CD4-positive, alpha-beta T cell treated with Interleukin-4 for 4 hours (primary cell): Measurements from ENCODE around the gene PLA2G2C.

ENCODE experiments used
- DNase-seq: peaks from one replicate; pipeline ENCODE4 v3.0.0-alpha.2; 2020

PLA2G2C gene

GRCh38 chr1:20126806-20127440 is 59.4 kb downstream of the PLA2G2C start:
- DNase-seq: no peak

DNA sequence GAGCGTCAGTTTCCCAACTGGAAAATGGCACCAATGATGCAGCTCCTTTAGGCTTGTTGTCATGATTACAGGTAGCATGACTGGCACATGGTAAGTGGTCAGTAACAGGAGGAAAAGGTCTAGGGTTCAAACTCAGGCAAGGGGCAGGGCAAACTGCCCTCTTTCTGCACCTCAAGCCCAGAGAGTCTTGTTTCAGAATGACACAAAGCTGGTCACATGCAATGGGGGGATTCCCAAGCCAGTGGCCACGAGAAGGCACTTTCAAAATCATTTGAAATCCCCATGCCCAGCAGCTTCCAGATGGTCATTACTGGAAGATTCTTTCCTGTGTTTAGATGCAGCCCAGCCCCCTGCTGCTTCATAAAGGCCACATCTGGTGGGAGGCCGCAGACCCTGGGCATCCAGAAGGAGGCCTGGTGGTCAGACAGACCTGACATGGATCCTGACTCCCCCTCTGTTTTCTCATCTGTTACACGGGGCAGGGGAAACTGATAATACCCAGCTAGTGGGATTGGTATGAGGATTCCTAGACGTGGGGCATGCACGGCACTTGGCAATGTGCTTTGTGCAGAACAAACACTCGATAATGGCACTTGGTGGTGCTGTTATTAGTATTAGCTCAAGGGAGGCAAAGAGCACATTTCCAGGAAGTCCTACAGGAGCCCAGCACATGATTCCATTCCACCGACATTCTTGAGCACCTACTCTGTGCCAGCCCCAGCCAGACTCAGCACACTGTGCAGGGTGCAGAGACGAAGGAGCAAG is 60.1 kb downstream of the PLA2G2C start:
- no peak for DNase-seq

- DNase-seq: no peak
Measured at GRCh38 chr1:20125100-20125499, 61.2 kb downstream of the PLA2G2C start.

DNA sequence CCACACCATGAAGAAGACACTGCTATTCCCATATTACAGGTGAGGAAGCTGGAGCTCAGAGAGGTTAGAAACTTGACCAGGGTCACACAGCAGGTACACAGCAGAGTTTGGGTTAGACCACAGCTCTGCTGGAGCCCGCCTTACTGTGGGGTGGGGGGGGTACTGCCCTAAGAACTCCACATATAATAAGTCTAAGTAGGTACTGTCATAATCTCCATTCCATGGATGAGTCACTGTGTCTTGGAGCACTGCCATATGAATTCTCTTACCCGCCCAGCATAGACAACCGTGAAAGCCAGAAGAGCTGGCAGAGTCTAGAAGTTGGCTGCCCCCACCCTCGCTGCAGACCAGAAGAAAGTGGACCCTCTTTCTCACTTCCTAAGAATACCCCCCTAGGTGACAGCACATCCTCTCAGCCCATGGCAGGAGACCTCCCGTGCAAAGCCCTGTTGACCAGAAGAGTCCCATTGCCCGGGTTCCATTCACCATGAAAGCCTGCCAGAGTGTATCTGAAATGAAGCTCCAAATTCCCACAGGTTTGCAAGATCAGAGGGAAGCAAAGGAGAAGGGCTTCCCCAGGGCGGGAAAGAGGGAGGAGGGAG is 61.8 kb downstream of the PLA2G2C start:
- DNase-seq: no peak

- DNase-seq: no peak
Measured at GRCh38 chr1:20123722-20124455, 62.4 kb downstream of the PLA2G2C start.

GRCh38 chr1:20120796-20121195 is 65.5 kb downstream of the PLA2G2C start:
- no peak for DNase-seq

GRCh38 chr1:20119347-20119746 is 67.0 kb downstream of the PLA2G2C start, which contains the start of gene PLA2G2D:
Gene PLA2G2D (minus strand): TSS chr1:20119536. CDS start chr1:20119498, 38 bp downstream.
- no peak for DNase-seq

DNA sequence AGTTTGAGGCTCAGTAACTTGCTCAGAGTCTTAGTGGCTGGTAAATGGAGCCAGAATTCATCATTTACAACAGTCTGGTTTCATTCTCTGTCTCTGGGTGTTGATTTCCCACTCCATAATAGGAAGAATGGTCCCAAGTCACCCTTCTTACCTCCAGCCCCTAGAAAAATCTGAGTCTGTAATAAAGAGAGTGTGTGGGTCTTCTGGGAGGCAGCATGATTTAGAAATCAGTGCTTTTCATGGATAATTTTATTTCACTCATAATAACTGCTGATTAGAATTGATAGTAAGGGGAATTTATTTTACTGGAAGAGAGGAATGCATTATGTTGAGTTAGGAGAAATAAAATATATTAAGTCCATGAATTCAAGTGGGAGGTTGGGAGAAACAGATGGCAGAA is 69.1 kb downstream of the PLA2G2C start:
- no peak for DNase-seq

GRCh38 chr1:20115916-20116315 is 70.4 kb downstream of the PLA2G2C start:
- DNase-seq: no peak

- DNase-seq: no peak
Measured at GRCh38 chr1:20115479-20115878, 70.8 kb downstream of the PLA2G2C start.

DNA sequence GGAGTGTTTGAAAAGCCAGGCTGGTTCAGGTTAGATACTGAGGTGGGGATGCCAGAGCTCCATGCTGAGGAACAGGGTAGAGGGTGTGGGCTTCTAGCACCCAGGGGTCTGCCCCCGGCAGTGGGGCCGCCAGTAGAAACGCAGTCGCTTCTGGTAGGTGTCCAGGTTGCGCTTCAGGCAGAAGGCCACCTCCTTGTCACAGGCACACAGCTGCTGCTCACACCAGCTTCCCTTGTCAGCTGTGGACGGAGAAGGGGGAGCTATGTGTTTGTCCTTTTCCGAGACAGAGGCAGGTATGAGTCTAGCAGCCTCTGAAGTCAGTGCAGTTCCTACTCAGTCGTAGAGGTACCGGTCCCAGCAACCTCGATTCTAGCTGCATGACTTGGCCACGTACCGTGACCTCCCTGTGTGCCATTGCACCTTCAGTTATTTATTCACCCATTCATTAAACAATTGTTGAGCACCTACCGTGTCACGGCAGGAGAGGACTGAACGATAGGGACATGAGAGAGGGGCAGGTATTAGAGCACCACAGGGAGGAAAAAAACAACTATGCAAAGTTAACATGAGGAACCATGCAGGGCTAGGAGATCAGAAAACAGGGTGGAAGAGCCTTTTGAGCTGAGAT is 72.2 kb downstream of the PLA2G2C start:
- DNase-seq: no peak
